GM18858 (cell line): ENCODE measurements around the gene EMP1.

ENCODE experiments used
- ATAC-seq: cut with Tn5 transposase; IDR thresholded peaks from one replicate; pipeline ENCODE4 v1.9.1; 2021; ENCODE audit not compliant: unreplicated experiment

The EMP1 gene

DNA sequence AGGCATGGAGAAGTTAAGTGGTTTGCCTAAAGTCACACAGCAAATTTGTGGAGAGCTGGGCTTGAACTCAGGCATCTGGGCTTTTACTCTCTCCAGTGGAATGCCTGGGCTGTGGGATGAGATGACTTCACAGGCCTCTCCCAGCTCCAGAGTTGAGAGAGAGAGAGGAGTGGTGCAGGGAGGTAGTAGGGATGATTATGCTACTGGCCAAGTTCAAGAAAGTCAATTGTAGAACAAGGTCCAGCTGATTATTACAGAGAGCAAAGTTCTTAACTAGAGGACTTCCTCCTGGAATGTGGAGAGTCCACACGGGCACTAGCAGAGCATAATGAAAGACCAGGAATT lies 769 bp upstream of the EMP1 start:
- ATAC-seq = no peak

DNA sequence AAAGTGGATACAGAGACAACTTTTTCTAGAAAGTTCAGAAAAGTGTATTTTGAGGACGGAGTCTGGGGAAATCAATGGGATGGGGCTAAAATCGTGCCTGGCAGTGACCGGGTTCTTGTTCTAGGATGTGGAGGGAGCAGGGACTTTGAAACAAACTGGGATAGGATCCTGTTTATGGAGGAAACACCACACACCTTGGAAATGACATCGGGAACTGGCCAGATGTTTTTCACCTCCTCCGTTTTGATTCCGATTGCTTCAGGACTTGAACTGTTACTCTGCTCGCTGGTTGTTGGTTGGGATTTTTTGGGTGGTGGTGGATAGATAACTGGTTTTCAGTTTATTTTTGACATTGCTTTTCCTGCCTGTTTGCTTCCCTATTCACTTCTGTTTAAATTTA lies 506 bp downstream of the EMP1 start:
- ATAC-seq = no peak

DNA sequence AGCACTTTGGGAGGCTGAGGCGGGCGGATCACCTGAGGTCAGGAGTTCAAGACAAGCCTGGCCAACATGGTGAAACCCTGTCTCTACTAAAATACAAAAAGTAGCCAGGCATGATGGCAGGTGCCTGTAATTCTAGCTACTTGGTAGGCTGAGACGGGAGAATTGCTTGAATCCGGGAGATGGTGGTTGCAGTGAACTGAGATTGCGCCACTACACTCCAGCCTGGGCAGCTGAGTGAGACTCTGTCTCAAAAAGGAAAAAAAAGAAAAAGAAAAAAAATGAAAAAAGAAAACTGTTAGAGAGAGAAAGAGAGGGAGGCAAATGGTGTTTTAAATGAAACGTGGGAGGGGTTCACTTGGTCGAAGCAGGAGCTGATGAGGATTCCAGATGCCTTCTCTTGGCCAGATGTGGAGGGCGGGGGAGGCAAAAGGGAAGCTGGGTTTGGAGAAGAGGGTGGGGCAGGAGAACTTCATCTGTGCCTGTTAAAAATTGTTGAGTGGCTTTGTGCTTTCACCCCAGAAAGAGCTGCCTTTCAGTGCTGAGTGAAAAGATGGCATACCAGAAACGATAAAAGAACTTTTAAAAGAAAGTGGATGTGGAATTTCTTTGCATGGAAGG lies 1.1 kb downstream of the EMP1 start:
- ATAC-seq = no peak

- no peak for ATAC-seq
These were observed 1.7 kb downstream of the EMP1 start for GRCh38 chr12:13198241-13198640.

GRCh38 chr12:13198876-13199275 lies 2.4 kb downstream of the EMP1 start:
- ATAC-seq = no peak

DNA sequence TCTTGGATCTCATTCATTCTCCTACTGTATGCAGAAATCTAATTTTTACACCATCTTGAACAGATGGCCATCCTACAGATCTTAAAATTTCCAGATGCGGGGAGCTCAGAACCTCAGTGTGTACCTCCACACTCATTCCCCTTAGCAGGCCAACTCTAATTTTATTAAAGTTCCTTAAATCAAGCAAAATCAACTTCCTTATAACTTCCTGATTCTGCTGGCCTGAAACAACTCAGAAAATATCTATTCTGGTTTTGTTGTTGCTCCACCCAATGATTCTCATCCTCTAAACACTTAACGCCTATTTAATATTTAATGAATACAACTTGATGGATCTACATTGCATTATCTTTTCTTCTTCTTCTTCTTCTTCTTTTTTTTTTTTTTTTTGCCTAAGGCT lies 3.1 kb downstream of the EMP1 start:
- no peak for ATAC-seq

DNA sequence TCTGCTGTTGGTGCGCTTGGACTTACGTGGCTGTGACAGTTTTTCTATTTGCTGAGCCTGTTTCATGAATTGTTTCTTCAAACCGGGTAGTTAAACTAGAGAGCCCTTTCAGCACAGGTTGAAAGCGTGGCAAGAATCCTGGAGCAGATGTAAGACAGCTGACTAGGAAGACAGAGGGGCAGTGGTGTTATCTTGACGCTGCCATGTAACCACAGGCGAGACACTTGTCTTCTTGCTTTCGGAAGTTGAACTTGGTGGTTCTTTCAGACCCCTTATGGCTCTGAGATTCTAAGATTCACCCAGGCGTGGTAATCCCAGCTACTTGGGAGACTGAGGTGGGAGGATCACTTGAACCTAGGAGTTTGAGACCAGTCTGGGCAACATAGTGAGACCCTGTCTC lies 4.3 kb downstream of the EMP1 start:
- ATAC-seq = no peak

- no peak for ATAC-seq
These were observed 6.8 kb downstream of the EMP1 start for GRCh38 chr12:13203034-13203922.

DNA sequence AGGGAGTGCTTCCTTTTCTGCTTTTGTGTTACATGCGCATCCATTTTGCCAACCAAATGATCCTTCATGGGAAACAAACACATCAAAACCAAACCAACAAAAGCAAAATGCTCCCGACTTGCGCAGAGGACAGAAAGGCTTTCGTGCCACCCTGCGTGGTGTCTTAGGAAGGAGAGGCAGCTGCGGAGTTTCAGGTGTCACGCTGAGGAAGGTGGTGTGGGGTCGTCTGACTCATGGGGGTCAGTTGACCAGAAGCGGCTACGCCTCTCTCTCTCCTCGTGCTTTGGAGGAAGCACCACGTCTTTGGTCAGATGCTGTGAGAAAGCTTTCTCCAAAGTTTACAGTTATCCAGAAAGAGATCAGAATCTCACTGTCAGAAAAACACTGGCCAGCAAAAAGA lies 7.9 kb downstream of the EMP1 start:
- ATAC-seq = no peak

DNA sequence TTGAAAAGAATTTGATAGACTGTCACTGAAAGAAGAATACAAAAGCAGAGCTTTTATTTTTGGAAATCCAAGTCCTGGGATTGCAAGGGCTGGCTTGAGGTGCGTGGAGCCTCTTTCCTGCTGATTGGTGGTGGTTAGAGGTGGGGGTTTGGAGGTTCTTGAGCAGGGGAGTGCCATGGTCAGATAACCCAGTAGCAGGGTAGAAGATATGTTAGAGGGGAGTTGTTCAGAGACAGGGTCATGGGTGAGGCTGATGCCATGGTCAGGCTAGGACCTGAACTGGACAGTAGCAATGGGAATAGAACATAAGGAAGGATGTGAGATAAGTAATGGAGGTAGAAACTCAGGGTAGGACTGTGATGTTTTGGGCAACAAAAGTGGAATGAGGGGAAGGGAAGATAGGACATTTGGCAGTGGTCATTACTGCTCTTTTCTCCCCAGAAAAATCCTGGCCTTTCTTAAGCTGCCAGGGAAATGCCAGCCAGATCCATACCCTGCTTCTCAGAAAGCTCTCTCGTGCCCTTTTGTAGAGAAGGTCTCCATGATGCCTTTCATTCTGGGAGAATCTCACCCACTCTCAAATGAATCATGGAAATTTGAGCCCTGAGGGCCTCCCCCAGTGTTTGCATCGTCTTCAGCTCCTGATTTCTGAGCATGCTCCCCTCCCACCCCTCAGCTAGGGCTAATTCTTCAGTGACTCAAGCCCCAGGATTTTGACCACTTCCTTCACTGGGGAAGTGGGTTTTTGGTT lies 9.5 kb downstream of the EMP1 start:
- no peak for ATAC-seq

DNA sequence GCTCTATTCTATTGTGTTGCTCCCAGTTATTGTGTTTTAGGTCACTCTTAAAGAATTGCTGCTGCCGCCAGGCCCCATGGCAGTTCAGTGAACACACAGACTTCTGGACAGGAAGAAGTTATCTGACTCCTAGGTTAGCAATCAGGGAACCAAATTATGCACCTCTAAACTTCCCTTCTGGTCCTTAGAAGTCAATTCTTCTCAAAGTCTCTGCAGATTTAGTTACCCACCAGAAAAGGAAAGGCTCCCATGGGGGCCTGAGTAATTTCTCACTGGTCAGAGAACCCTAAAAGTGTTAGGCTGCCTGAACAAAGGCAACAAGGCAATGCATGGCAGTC lies 10.0 kb downstream of the EMP1 start:
- ATAC-seq = no peak

DNA sequence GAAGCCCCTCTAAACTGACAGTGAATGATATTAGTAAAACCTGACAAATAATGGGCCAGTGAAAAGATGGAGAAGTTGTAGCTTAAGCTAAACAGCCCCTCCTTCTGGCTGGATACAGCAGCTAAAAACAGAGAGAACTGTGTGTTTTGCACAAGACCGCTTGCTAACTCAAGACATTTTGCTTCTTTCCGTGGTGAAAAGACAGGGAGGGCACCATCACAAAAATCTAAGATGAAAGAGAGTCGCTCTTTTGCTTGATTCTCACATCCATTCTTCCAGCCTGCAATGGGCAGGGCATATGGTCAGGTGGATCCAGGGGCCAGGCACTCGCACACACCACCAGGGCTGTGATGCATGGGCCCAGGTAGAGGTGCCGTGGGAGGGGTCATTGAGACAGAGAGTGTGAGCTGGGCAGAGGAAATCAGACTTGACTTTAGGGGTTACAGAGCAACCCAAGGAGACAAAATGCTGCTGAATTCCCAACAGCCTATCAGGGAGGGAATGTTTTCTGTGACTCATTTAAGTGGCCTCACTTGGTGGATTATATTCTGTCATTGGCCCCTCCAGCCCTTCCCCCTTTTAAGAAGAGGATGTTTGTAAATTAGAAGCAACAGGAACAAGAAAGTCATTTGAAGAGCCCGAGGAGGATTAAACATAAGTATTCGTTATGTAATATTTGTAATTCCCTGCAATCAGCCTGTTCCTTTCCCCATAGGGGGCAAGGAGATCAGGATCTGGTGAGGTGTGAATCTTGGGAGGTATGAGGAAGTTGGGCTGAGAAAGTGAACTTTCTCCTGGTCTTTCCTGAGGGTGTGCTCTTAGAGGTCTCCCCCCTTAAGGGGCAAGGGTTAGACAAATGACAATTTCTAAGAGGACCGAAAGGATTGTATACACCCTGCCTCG lies 12.3 kb downstream of the EMP1 start:
- no peak for ATAC-seq

DNA sequence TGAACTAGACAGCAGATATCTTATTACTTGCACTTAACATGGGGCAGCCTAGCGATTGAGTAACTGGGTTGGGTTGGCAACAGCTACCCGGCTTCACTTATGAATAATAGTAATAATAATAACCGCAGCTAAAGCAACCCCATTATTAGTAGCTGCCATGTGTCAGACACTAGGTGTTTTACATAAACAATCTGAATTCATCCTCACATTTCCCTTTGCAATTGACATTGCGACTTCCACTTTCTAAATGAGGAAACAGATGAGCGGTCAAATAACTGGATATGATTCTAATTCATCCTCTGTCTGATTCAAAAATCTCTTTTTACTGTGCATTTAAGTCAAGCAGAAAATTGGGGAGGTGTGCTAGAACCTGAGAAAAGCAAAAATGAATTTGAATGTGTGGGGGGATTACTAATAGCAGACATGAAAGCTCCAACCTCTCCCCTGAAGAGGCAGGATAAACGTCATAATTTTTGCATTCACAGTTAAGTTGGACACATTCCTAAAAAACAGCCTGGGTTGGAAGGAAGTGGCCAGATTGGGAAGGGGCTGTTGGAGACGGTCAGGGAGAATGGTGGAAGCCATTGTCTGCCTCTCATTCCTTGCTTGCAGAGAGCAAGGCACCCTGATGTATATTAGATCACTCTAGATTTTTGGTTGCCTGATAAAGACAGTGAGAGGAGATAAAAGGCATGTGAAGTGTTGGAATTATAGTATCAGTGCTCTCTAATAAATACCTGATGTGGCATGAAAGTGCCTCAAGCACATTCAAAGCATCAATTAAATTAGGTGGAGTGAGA lies 13.1 kb downstream of the EMP1 start:
- no peak for ATAC-seq

GRCh38 chr12:13210236-13211190 lies 14.0 kb downstream of the EMP1 start:
- no peak for ATAC-seq

GRCh38 chr12:13211191-13211858 lies 14.8 kb downstream of the EMP1 start:
- no peak for ATAC-seq

DNA sequence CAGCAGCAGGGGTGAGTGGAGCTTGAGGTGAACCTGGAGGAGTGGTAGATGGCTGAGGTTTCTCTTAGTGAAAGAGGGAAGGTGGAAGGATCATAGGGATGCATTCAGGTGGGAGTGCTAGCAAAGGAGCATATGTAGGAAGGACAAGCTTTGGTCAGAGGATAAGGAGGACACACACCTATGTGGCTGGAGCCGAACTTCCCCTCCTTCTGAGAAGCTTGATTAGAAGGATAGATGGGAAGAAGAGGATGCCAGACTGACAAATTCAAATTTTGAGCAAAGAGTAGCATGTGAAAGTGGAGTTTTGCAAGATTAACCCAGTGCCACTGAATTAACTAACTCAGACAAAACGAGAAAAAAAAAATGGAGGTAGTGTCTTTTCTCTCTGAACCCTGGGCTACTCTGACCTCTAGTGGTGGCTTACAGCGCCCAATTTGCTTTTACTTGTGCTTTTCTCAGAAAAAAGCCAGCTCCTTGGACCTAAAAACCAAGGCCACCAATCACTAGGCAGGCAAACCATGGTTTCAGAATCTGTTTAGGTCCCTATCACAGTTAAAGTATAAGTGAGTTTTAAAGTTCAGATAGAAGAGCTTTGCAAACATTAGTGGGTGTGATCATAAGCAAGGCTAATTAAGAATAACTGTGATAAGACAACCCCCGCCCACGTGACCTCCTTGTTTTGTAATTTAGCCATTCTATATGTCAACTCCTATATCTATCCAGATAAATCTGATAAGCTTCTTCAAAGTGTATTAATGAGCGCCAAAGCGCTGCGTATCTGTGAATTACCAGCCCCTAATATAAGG lies 15.5 kb downstream of the EMP1 start:
- ATAC-seq = no peak

- ATAC-seq = no peak
These were observed 18.5 kb downstream of the EMP1 start for GRCh38 chr12:13215056-13215455.

DNA sequence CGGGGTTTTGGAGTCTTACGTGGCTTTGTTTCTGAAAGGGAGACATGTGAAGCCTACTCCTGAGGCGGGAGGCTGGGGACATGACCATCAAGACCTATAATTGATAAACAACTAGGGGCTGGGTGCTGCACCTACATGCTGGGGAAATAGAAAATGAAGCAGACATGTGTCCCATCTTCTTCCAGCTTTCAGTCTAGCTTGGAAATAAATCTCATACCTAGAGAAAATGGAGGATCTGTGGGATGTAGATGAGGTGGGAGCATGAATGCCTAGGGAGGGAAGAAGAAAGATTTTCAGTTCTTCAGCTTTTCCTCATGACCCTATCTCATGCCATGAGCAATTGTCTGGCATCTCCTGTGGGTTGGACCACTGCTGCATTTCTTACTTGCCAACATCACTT lies 22.1 kb downstream of the EMP1 start:
- ATAC-seq = no peak
